GM15510 (cell line): ENCODE measurements around the gene COL18A1.

ENCODE experiments used
- POLR2A ChIP-seq: IDR thresholded peaks from 3 replicates; pipeline ENCODE4 v1.6.1; 2011; ENCODE audit warnings: borderline replicate concordance; ENCODE audit not compliant: insufficient read length; ENCODE audit errors: extremely low read depth

COL18A1 gene

DNA sequence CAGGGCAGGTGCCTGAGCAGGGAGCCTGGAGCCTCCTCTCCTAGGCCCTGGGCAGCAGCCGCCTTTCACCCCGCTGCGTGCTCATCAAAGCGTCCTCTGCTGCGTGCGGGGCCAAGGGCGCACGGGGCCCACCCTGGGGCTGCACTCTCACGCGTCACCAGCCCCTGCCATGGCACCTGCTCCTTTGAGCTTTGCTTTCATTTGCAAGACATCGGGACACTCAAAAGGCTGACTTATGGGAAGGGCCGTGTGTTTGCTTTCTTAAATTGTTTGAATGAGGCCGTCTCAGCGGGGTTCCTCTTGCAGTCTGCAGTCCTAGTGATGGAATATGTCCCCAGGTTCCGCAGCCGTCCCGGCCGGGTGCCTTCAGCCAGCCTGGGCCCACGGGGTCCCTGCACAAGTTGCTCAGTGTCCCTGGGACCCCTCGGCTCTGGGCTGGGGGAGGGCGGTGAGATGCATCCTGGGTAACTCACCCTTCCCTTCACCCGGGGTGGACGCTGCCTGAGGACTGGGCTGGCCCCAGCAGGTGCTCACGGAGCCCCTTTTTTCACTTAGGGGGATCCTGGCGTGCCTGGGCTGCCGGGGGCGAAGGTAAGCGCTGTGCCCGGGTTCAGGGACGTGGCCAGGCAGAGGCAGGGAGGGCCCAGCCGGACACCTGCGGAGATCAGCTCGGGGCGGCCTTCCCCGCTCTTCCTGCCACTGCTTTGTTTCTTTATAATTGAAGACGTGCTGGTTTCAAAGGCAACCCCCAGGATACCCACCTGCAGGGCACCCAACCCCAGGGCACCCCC, 84.2 kb downstream of the COL18A1 start:
- TF ChIP-seq POLR2A = no peak

DNA sequence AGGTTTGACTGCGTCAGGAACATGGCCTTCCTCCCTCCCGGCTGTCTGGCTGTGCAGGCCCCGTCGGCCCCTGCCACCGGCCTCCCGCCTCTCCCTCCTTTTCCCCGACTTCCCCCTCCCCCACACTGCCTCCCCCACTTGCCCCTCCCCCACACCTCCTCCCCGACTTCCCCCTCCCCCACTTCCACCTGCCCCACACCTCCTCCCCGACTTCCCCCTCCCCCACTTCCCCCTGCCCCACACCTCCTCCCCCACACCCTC, 84.7 kb downstream of the COL18A1 start:
- no peak for TF ChIP-seq POLR2A

DNA sequence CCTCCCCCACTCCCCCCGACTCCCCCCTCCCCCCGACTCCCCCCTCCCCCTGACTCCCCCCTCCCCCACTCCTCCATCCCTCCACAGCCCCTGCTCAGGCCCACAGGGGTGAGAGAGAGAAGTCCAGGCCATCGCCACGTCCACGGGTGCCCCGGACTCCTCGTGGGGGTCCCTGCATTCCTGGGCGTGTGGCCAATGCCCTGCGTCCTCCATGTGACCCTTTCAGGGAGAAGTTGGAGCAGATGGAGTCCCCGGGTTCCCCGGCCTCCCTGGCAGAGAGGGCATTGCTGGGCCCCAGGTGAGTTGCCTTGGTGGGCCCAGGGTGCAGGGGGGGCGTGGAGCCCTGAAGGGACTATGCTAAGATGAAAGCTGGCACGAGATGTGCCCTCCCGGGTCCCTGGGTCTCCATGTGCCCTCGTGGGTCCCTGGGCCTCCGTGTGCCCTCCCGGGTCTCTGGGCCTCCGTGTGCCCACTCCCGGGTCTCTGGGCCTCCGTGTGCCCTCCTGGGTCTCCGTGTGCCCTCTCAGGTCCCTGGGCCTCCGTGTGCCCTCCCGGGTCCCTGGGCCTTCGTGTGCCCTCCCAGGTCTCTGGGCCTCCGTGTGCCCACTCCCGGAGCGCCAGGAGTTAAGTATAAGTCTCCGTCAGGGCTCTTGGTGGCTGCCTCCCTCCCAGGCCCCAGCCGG, 85.2 kb downstream of the COL18A1 start:
- TF ChIP-seq POLR2A = no peak

DNA sequence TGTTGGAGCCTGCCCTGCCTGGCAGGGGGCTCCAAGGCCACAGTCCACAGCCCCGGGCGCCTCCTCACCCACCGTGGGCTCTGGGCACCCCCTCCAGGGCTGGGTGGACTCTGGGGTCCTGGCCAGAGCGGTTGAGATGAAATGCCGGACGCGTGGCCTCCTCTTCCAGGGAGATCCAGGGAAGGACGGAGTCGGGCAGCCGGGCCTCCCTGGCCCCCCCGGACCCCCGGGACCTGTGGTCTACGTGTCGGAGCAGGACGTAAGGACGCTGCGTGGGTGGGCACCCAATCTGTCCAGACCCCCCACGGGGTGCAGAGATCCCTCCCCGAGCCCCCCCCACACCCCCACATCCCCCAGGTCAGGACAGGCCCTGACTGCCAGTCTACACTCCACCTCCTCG, 86.1 kb downstream of the COL18A1 start:
- no peak for TF ChIP-seq POLR2A

DNA sequence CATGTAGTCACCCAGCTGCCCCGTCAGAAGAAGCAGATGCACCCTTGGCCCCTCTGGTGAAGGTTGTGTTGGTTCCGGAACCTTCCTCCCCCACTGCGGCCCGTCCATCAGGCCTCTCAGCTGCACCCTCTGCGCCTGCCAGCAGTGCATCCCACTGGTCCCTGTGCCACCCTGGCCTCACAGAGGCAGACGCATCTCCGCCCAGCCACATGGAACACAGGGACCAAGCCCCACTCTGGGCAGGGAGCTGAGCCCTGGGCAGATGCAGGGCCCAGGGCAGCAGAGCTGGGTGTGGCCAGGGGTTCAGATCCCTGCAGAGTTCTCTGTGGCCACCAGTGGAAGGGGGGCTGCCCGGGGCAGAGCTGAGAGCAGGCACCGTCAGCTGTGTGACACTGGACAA, 86.7 kb downstream of the COL18A1 start:
- no peak for TF ChIP-seq POLR2A

DNA sequence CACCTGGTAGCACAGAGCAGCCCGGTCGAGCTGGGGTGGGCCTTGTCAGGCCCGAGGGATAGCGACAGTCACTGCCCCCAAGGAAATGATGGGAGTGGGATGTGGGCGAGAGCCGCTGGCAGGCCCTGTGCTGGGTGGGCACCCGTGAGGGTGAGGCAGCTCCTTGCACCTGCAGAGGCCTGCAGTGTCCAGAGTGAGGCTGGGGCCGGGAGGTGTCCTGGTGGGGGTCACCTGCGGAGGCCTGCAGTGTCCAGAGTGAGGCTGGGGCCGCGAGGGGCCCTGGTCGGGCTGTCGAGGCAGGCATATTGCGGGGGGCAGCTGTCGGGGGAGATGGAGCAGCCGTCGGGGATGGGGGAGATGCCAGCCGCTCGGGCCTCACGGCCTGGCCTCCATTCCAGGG, 87.8 kb downstream of the COL18A1 start:
- TF ChIP-seq POLR2A = no peak

- no peak for TF ChIP-seq POLR2A
These were observed 88.5 kb downstream of the COL18A1 start for GRCh38 chr21:45493401-45494001.

- no peak for TF ChIP-seq POLR2A
These were observed 89.3 kb downstream of the COL18A1 start for GRCh38 chr21:45494135-45494850.

DNA sequence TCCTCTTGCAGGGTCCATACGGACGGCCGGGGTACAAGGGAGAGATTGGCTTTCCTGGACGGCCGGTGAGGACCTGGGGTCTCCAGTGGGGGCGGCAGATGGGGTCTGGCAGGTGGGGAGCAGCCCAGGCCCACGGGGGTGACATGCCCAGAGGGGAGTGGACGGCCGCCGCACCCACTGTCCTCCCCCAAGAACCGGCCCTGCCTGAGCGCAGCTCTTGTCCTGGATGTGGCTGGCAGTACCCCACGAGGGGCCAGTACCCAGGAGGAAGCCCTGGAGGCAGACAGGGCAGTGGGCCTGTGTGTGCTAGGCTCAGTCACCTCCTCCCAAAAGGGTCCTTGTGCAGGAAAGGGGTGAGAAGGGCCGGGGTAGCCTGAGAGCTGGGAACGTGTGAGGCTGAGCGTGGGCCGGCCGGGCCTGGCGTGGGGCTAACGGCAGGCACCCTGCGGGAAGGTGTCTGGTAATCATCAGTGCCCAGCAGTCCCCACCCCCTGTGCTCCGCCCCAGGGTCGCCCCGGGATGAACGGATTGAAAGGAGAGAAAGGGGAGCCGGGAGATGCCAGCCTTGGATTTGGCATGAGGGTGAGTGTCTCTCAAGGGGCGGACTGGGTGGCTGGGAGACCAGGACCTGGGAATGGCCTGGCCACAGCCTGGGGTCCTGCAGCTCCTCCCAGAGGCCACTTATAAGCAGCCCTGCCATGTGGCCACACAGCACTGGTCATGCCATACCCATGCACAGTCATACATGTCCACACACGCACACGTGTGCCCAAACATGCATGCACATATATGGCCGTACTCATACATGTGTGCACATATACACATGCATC, 90.1 kb downstream of the COL18A1 start:
- TF ChIP-seq POLR2A = no peak

DNA sequence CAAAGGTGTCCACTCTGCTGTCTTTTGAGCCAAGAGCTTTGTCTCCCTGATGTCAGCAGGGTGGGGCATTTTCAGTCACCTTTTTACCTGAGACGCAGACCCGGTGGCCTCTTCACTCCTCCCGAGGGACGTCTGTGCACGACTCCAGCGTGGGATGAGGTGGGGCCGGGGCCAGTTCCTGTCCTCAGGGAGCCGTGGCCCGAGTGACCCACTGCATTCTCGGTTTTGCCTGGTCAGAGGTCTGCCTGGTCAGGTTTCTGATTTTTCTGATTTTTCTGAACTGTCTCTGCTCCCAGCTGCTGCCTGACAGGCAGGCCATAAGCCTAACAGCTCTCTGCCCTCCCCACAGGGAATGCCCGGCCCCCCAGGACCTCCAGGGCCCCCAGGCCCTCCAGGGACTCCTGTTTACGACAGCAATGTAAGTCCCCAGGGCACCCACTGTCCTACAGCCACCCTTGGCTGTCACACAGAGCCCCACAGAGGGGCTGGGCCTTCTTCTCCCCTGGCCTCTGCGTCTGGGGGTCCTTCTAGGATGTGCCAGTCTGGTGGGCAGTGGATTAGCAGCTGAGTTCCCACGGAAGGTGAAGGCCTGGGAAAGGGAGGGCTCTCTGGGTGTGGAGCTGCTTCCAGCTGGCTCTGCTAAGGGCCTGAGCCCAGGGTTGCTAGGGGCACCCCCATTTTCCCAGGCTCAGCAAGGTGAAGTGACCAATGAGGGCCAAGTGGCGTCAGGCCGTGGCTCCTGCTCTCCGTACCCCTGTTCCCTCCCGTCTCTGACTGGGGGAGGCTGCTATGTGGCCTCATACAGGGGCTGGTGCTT, 91.4 kb downstream of the COL18A1 start:
- no peak for TF ChIP-seq POLR2A

DNA sequence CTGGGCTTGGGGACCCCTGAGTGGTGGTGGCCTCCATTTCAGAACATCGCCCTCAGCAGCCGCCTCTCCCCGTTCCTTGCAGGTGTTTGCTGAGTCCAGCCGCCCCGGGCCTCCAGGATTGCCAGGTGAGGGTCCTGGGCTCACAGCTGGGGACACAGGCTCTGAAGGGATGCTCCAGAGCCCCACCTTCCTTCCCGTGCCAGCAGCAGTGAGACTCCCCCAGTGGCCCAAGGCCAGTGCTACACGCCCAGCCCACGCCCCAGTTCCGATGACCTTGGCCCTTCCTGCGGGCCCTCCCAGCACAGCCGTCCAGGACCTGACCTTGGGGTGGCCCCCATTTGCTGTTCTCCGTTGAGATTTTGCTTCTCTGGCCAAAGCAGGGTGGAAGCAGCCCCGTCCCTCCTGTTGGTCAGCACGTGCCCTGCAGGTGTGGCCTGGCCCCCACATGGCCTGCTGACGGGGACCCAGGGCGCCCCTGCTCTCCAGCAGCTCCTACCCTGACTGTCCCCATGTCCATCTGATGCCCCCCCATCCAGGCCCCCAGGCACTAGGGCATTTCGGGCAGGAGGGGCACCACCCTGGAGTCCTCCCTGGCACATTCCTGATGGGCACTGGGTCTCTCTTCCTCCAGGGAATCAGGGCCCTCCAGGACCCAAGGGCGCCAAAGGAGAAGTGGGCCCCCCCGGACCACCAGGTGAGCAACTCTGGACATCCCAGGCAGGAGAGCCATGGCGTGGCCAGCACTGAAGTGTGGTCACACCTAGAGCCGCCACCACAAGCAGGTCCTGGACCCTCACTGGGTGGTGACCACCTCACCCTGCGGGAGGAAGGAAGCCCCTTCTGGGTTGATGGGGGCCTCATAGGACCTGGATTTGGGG, 92.2 kb downstream of the COL18A1 start:
- no peak for TF ChIP-seq POLR2A

DNA sequence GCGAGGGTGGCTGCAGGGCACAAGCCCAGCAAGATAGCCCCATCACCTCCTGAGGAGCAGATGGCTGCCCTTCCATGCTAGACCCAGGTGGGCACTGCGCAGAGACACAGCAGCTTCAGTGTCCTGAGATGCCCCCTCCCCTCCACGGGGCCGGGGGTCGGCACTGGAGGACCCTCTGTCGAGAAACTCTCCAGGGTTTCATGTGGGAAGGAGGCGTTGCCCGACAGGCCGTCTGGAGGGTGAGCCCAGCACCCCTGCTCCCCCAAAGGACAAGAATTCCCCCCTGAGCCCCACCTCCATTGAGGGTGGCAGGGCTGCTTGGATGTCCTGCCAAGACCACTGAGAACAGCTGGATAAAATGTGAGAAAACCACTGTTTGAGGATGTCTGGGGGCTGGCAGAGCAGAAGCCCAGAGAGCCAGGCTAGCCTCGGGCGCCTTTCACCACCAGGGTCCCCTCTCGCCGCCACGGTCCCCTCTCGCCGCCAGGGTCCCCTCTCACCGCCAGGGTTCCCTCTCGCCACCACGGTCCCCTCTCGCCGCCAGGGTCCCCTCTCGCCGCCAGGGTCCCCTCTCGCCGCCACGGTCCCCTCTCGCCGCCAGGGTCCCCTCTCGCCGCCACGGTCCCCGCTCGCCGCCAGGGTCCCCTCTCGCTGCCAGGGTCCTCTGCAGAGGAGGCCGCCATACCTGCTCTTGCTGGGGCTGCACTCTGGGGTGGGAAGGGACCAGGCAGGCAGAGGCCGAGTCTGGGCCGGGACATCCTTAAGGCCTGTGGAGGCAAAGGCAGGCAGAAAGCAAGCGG, 93.1 kb downstream of the COL18A1 start:
- TF ChIP-seq POLR2A = no peak

DNA sequence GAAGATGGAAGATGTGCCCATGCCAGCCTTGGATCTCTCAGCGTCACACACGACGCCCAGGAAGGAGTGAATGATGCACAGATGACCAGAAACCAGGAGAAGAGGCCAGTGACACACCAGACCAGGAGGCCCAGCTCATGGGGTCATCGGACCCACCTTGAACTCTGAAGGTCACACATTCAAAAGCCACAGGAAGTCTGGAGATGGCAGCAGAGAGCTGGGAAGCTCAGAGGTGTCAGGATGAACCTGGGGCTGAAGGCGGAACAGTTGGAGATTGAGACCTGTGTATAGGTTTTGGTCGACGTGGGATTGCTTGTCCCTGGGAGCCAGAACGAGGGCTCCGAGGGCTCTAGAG, 93.7 kb downstream of the COL18A1 start:
- no peak for TF ChIP-seq POLR2A

- no peak for TF ChIP-seq POLR2A
These were observed 94.3 kb downstream of the COL18A1 start for GRCh38 chr21:45499201-45499750.
